Activated naive CD4-positive, alpha-beta T cell treated with anti-CD3 and anti-CD28 coated beads, Interleukin-2, amount 50 U/mL, for 16 hours (primary cell): ENCODE data around the gene NAGK.

Source experiments
- DNase-seq: peaks from one replicate; pipeline ENCODE4 v3.0.0-alpha.2; 2020

NAGK gene

GRCh38 chr2:71117063-71117462, 48.6 kb downstream of the NAGK start:
- DNase-seq, result no peak

GRCh38 chr2:71120195-71120594, 51.7 kb downstream of the NAGK start:
- no peak for DNase-seq

GRCh38 chr2:71121479-71121878, 53.0 kb downstream of the NAGK start:
- DNase-seq, result no peak

GRCh38 chr2:71122387-71123298, 54.2 kb downstream of the NAGK start:
- no peak for DNase-seq

- no peak for DNase-seq
Measured at GRCh38 chr2:71125506-71126294, 57.3 kb downstream of the NAGK start.

GRCh38 chr2:71126957-71127356, 58.5 kb downstream of the NAGK start:
- no peak for DNase-seq
